Natural killer cell (primary cell): Measurements from ENCODE around the gene CYB561. TPM values are rescaled to one million over a fixed set of nuclear protein-coding genes. Genes with fewer than 3 reads are reported as not detected.
A peak's percentile ranks its signal among the peaks of the same experiment; 100 is the strongest.

ENCODE experiments used
- ATAC-seq, 3 donors: fragments of 150-1000 bp in 2 of 3; fragments of 200-7000 bp in 1 of 3; cut with Tn5 transposase; 1 replicate in 1 of 3; 2 replicates in 2 of 3; pipeline ENCODE4 v1.10.0; 2021; ENCODE audit warnings: mild to moderate bottlenecking in 2 of 3, moderate library complexity in 2 of 3
- DNase-seq, 2 donors: peaks; one replicate each; pipeline versions ENCODE4 v3.0.0 to v3.0.0-alpha.2; 2013 to 2021; ENCODE audit warnings: mixed read lengths in 1 of 2
- H3K27ac ChIP-seq: one replicate; pipeline ENCODE4 v1.5.1; 2013; ENCODE audit warnings: mild to moderate bottlenecking, low read length
- H3K27me3 ChIP-seq: one replicate; pipeline ENCODE4 v1.6.1; 2013; ENCODE audit warnings: low read length; ENCODE audit not compliant: control insufficient read depth, insufficient read depth
- H3K36me3 ChIP-seq: one replicate; pipeline ENCODE4 v1.6.1; 2013; ENCODE audit warnings: low read length; ENCODE audit not compliant: control insufficient read depth, insufficient read depth
- H3K4me1 ChIP-seq: one replicate; pipeline ENCODE4 v1.6.1; 2013; ENCODE audit warnings: low read length; ENCODE audit not compliant: control insufficient read depth, insufficient read depth
- H3K4me3 ChIP-seq: one replicate; pipeline ENCODE4 v1.5.1; 2013; ENCODE audit warnings: low read length
- H3K9me3 ChIP-seq: one replicate; pipeline ENCODE4 v1.6.1; 2013; ENCODE audit warnings: low read length; ENCODE audit not compliant: control insufficient read depth, insufficient read depth
- H3K27ac Mint-ChIP-seq, 2 donors: one replicate each; pipeline ENCODE4 v1.8.0; 2022; ENCODE audit warnings: mild to moderate bottlenecking in 2 of 2, mixed read lengths in 2 of 2, moderate library complexity in 1 of 2
- H3K27me3 Mint-ChIP-seq, 2 donors: one replicate each; pipeline ENCODE4 v1.8.0; 2022; ENCODE audit warnings: low read depth in 2 of 2, mixed read lengths in 2 of 2
- H3K36me3 Mint-ChIP-seq: one replicate; pipeline ENCODE4 v1.8.0; 2022; ENCODE audit warnings: mixed read lengths
- H3K4me1 Mint-ChIP-seq, 2 donors: one replicate each; pipeline ENCODE4 v1.8.0; 2022; ENCODE audit warnings: mixed read lengths in 2 of 2
- H3K4me3 Mint-ChIP-seq: one replicate; pipeline ENCODE4 v1.8.0; 2022; ENCODE audit warnings: mild to moderate bottlenecking, moderate library complexity, mixed read lengths
- H3K9me3 Mint-ChIP-seq, 2 donors: one replicate each; pipeline ENCODE4 v1.8.0; 2022; ENCODE audit warnings: mixed read lengths in 2 of 2
- WGBS: methylation state at CpG from one replicate; pipeline ENCODE4 v1.1.7; 2013; ENCODE audit warnings: missing lambda C conversion rate; ENCODE audit not compliant: insufficient coverage; 5-methylcytosine and 5-hydroxymethylcytosine counted together
- intact Hi-C: fragments of 100-400 bp; cut with micrococcal nuclease; formaldehyde crosslinking; loops from one replicate; pipeline ENCODE4 v1.14.2; 2022
- total RNA-seq, 4 donors: library from RNA; stranded (reverse); fragments of 120-200 nt in 1 of 4; gene quantifications; one replicate each; pipeline versions ENCODE4 v1.2.3 to v1.2.4, GENCODE V29; 2013 to 2022
- TF ChIP-seq, protein P1 (sequence below): fragments of 200-600 bp; IDR thresholded peaks from one replicate; pipeline ENCODE4 v1.8.0; 2022; ENCODE audit warnings: antibody characterized with exemption

Gene CYB561
- total RNA-seq, 3 donors from 2014 or later (not counting 1 experiment from before 2014, with no cell fraction given) = 16.3 to 19.3 (median 19.2) TPM

DNA sequence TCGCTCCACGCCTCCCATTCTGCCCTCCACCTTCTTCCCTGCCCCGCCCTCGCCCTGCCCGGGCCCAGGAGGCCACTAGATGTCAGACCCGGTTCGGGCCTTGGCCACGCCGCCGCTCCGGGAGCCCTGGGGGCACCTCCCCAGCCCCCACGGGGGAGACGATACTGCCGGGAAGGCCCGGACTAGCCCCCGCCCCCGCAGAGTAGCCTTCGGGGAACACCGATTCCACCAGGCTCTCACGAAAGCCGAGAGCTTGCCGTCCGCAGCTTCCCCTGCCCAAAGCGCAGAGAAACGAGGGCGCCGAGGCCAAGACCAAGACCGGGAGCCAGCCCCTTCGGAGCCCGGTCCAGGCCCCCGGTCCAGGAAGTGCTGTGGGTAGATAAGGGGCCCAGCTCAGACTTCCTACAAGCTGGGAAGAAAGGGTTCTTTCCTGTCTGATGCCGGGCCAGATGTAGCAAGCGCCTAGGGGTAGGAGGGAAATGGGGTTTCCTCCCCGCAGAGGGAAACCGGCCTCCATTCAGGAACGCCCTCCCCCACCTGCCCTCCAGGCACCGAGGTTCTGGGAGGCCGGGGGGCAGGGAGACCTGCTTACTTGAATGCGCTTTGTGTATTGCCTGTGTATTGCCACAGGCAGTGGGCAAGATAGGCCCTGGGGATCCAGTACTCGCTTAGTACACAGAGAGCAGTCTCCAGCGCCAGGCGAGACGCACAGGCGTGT, 806 bp upstream of the CYB561 start:
- no peaks in the 10 kb centered on the region for H3K36me3 Mint-ChIP-seq
- whole genome bisulfite sequencing = 10% methylated on average over 44 of the region's 44 CpGs

DNA sequence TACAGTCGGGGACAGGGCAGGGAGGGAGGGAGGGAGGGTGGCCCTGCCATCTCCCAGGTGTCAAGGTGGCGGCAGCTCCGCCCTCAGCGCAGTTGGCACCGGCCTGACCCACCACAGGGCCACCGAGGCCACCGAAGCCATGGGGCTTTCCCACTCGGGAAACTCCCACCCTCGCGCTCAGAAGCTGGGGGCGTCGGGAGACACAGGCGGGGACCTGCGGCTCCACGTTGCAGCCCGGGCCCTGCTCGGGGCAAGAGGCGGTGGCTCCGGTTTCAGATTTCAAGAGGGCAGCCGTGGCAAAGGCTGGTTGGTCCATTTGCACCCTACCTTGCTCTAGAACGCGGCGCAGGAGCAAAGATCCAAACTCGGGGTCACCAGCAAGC, 544 bp downstream of the CYB561 start:
- no peaks in the 10 kb centered on the region for H3K27me3 ChIP-seq
- intact Hi-C loops = no loop called here
- Mint-ChIP-seq H3K4me3 (peak overlapping the region; percentile 89), H3K4me1 (peaks cover 7 to 25% of the 10 kb centered on the region in 2 donors), H3K9me3 (no peaks in the 10 kb centered on the region), H3K27ac (peak overlapping the region; percentile 67 to 93), H3K36me3 (no peaks in the 10 kb centered on the region), H3K27me3 (peaks cover 0 to 5% of the 10 kb centered on the region in 2 donors)
- peak; percentile 71 to 91 for DNase-seq
- peak overlapping the region; percentile 53 for H3K4me3 ChIP-seq
- TF ChIP-seq, protein P1, sequence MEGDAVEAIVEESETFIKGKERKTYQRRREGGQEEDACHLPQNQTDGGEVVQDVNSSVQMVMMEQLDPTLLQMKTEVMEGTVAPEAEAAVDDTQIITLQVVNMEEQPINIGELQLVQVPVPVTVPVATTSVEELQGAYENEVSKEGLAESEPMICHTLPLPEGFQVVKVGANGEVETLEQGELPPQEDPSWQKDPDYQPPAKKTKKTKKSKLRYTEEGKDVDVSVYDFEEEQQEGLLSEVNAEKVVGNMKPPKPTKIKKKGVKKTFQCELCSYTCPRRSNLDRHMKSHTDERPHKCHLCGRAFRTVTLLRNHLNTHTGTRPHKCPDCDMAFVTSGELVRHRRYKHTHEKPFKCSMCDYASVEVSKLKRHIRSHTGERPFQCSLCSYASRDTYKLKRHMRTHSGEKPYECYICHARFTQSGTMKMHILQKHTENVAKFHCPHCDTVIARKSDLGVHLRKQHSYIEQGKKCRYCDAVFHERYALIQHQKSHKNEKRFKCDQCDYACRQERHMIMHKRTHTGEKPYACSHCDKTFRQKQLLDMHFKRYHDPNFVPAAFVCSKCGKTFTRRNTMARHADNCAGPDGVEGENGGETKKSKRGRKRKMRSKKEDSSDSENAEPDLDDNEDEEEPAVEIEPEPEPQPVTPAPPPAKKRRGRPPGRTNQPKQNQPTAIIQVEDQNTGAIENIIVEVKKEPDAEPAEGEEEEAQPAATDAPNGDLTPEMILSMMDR = no peak
- no peaks in the 10 kb centered on the region for H3K36me3 ChIP-seq
- ATAC-seq = peak; percentile 80 to 82 (median 81)
- WGBS = 3% methylated on average over 24 of the region's 24 CpGs
- H3K4me1 ChIP-seq = peaks cover 37% of the 10 kb centered on the region
- H3K27ac ChIP-seq = peak overlapping the region; percentile 90
- no peaks in the 10 kb centered on the region for H3K9me3 ChIP-seq

More for the DNA sequence above, 806 bp upstream of the CYB561 start:
- TF ChIP-seq, protein P1 = no peak
- Mint-ChIP-seq H3K4me3 (peak overlapping the region; percentile 52), H3K9me3 (no peaks in the 10 kb centered on the region), H3K27me3 (peaks cover 0 to 5% of the 10 kb centered on the region in 2 donors), H3K4me1 (peaks cover 0 to 17% of the 10 kb centered on the region in 2 donors), H3K27ac (peak overlapping the region; percentile 14 to 93)
- Histone ChIP-seq H3K36me3 (no peaks in the 10 kb centered on the region), H3K4me1 (peaks cover 33% of the 10 kb centered on the region), H3K9me3 (no peaks in the 10 kb centered on the region), H3K27me3 (no peaks in the 10 kb centered on the region), H3K4me3 (peak overlapping the region; percentile 50), H3K27ac (peak overlapping the region; percentile 91)
- ATAC-seq (peak in 1 of 3 donors; percentile 3), DNase-seq (peak; percentile 37 to 68)
- intact Hi-C loops = no loop called here

DNA sequence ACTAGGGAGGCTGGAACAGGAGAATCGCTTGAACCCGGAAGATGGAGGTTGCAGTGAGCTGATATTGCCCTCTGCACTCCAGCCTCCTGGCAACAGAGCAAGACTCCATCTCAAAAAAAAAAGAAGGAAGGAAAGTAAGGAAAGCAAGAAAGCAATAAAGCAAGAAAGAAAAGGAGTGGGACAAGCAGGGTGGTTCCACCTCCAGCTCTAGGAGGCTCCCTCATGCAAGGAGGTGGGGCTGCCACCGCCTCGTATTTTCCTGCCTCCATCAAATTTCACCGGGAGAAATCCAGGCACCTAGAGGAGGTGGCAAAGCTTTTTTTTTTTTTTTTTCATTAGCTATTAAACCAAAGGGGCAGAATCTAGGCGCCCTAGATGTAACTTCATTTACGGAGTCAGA, 1.0 kb downstream of the CYB561 start:
- H3K27ac Mint-ChIP-seq = peak overlapping the region; percentile 67 to 93
- H3K4me3 Mint-ChIP-seq = peak overlapping the region; percentile 89
- Histone ChIP-seq H3K4me1 (peaks cover 39% of the 10 kb centered on the region), H3K27ac (peak overlapping the region; percentile 90), H3K27me3 (no peaks in the 10 kb centered on the region), H3K4me3 (no peak overlapping the region), H3K36me3 (no peaks in the 10 kb centered on the region), H3K9me3 (no peaks in the 10 kb centered on the region)
- H3K9me3 Mint-ChIP-seq = no peaks in the 10 kb centered on the region
- whole genome bisulfite sequencing = 86% methylated on average over 7 of the region's 7 CpGs
- DNase-seq (no peak), ATAC-seq (no peak)
- no peaks in the 10 kb centered on the region for H3K36me3 Mint-ChIP-seq
- peaks cover 0 to 4% of the 10 kb centered on the region in 2 donors for H3K27me3 Mint-ChIP-seq
- intact Hi-C loops = no loop called here
- TF ChIP-seq, protein P1 = no peak
- H3K4me1 Mint-ChIP-seq = peaks cover 12 to 30% of the 10 kb centered on the region in 2 donors
